Activated gamma-delta T cell treated with anti-CD3 and anti-CD28 coated beads, Interleukin-2, amount 50 U/mL, for 16 hours (primary cell): Measurements from ENCODE around the gene NOX4.
"Not testable (repeated sequence)": the region's sequence is repeated elsewhere in the genome, so short reads cannot be mapped to it uniquely, and the experiment has no call there.

Source experiments
- DNase-seq: peaks from one replicate; pipeline ENCODE4 v3.0.0-alpha.2; 2020; ENCODE audit warnings: low read depth

NOX4 gene

DNA sequence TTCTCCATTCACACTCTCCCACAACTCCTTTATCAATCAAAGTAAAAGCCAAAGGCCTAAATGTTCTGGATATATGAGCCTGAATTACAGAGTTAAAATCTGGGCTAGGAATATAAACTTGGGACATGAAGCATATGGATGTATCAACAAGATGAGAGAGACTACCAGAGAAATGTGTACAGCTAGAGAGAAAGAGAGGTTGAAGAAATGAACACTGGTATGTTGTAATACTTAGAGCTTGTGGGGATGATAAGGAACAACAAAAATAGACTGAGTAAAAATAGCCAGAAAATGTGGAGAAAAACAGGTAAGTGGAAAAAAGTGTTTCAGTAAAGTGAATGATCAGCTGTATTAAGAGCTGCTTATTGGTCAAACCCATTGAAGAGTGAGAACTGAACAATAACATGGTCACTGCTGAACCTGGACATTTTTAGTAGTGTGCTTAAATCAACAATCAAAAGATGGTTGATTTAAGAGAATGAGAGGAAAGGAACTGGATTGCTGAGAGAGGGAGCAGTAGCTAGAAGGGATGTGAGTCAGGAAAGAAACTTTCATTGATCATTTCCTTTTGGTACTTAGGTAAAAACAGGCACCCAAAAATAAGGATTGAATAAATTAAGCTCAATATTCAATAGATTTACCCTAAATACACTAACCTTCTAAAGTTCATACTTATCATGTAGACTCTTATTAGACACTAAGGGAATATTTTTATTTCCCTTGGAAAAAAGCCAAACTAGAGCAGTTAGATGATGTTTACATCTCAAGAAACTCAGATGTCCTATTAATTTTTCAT lies 111.0 kb downstream of the NOX4 start:
- not testable (repeated sequence) for DNase-seq

DNA sequence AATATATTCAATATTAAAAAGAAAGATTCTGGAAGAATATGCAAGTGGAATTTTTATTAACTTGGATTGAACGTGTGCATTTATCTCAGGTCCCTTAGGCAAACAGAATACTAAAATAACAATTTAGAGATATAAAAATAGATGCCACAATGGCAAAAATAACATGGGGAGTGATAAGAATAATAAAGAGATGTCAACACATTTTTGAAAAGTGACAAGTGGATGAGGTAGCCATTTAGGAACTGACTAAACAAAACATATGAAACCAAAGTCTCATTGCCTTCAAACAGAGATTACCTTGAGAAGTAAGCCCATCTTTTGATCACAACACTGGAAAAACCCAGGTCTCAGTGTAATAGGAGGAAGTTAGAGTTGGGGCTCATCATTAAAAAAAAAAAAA lies 112.2 kb downstream of the NOX4 start:
- not testable (repeated sequence) for DNase-seq

DNA sequence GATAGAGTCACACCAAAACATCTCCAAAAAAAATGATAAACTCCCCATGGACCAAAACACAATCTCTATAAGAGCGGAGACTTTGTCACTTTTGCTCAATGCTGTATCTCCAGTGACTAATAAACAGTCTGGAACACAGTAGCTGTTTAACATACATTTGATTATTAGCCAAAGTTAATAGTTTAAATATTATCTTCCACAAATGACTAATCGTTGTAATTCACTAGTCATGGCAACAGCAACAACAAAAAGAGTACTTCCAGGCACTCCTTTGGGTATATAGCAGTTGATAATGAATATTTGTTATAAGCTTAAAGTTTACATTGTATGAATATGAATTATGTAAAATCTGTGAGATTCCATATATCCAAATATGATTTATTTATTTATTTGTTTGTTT lies 121.8 kb downstream of the NOX4 start:
- DNase-seq, result not testable (repeated sequence)

DNA sequence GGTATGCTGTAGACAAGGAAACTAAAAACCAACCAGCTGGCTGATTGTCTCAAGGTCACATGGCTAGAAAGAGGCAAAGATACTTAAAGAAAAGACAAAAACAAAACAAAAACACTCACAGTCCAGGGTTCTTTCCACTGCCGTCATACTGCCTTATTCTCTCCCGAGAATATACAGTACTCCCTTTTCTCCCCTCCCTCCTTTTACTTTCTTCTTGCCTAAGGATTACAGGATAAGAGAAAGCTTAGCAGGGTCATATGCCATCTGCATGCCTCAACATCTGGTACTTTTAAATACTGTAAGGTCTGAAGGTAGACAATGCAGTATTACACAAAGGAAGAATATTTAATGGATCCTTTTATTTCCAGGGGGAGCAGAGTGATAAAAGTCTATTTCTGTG lies 126.3 kb downstream of the NOX4 start:
- DNase-seq, result not testable (repeated sequence)

DNA sequence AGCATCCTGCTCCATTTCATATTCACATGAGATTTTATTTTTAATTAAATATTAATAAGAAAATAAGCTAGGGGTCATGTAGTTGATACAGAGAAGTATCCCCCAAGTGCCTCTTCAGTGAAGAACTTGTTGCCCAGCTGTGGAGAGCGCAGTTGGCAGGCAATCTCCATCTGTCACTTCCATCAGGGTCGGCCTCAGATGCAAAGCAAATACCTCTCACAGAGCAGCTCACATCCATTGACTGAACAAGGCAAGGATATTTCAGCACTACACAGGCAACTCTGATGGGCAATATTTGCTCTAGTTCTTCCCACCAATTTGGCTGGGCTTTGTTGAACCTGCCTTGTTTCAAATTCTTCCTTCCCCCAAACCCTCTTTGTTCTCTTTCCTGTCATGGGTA lies 129.4 kb downstream of the NOX4 start:
- DNase-seq, result no peak

DNA sequence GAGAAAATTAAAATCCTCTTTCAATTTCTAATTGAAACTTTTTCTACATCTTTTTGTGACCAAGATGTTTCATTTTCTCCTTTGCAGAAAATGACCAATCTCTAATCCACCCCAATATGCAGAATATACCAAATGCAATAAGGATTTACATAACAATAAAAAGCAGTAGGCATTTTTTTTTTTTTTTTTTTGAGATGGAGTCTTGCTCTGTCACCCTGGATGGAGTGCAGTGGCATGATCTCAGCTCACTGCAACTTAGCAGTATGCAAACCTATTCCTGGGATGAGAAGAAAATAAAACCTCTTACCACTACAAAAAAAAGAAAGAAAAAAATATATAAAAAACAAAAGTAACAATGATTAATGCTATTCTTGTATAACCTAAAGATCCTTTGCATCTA lies 132.0 kb downstream of the NOX4 start:
- not testable (repeated sequence) for DNase-seq

DNA sequence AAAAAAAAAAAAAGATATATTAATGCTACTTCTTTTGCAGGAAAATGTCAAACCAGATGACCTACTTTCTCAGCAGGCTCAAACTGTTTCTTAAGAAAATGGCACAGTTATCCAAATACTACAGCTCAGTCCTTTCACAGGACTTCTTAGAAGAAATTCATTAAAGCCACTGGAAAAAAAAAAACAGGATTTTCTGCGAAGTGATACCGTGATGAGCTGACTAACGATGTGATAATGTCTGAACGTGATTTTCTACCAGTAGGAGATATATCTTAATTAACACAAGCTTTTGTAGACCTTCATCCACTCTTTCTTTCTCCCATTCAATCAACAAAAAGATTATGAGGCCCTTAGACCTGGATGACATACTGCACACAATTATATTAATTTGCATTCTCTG lies 132.4 kb downstream of the NOX4 start:
- DNase-seq, result no peak

DNA sequence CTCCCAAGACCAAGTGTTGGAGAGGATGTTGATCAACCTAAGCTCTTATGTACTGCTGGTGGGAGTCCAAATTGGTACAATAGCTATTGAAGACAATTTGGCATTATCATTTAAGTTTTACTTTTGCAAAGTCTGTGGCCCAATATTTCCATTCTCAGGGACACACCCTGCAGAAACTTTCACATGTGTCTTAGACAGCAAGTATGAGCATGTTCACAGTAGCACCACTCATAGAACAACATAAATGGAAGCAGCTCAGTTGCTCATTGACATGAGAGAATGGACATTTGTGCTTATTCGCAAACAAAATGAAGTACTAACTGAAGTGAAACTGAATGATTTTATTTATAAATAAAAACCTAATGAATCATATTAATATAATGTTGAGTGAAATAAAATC lies 135.5 kb downstream of the NOX4 start:
- no peak for DNase-seq

DNA sequence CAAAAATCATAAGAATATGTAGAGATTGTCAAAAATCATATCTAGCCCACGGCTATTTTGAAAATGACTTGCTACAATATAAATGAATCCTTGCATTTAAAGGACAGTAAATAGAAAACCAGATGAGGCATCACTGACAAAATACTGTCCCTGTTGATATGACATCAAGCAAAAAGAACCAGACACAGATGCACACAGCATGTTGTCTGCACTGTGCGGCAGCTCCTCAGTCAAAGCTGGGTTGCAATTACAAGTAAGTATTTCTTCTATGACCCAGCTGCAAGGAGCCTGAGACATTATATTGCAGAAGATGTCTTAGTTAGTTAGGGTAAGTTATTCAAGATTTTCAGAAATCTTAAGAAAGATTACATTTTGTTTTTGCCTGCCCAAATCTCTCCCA lies 136.7 kb downstream of the NOX4 start:
- not testable (repeated sequence) for DNase-seq

DNA sequence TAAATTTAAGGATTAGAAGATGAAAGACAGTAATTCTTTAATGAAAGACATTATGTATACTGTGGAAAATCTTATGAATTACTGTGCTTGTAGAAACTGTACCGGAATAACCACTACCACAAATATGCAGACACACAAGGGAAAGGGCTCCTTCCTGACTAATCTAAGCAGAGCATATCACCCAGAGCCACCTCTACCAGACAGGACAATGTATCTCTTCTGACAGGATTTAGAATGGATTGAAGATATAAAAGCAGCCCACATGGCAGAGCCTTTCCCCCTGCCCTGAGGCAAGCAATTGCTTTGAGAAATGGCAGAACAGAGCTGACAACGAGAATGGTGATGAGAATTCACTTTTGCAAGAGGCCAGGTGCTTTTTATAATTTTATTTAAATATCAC lies 144.1 kb downstream of the NOX4 start:
- no peak for DNase-seq

DNA sequence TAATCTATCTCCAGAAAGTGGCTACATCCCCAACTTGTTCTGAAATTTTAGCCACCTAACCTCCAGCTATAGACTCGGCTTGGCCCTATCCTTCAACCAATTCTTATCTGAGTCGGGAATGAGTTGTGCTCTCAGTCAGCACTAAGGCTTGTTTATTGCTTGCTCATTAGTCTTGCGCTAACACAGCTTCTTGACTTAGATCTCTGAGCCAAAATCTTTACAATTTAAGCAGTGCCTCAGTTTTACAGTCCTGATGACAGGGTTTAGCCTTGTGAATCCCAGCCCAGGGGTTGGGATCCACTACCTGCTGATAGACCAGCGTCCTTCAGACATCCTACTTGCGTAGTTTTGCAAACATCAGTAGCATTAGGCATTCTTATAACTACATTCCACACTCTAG lies 144.6 kb downstream of the NOX4 start:
- DNase-seq, result no peak

DNA sequence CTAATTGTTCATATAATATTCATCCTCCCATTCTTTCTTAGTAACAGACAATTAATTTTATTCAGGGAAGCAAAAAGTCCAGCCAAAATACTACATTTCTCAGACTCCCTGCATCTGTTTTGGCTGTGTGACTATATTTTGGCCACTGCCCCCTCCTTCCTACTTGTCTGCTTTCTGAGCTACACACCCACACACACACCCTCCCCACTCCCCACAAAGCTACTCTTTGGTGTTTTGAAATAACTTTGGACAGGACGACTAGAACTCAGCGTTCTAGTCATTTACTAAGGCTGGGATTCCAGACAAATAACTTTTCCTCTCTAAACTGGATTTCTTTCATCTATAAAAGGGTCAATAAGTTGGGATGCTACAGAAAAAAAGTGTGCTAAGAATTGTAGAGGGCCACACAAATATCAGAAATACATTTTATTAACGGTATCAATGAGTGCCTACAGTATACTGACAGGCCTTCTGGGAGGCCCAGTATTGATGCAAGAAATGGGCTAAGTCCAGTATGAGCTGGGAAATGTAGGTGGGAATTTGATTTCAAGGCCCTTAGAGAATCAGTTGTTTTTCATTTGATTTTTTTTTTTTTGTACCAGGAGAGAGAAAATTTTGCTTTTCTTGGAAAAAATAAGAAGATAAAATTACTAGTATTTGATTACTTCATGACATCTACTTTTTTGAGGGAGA lies 148.1 kb downstream of the NOX4 start:
- not testable (repeated sequence) for DNase-seq

DNA sequence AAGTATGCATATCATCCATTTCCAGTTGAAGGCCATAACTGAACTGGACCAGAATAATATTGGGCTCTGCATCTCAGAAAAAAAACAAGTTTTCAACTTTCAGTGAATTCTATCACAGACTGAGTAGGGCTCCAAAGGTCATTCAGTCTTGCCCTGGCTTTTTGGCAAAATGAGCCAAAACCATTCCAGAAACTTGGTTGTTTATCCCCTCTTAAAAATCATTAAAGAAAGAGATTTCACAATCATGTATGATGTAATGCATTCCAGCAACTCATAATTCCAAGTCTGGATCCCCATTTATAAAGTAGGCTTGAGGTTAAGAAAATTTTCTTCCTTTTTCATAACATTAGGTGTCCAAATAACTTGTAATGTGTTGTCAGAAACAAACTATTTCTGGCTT lies 150.7 kb downstream of the NOX4 start:
- DNase-seq, result not testable (repeated sequence)

DNA sequence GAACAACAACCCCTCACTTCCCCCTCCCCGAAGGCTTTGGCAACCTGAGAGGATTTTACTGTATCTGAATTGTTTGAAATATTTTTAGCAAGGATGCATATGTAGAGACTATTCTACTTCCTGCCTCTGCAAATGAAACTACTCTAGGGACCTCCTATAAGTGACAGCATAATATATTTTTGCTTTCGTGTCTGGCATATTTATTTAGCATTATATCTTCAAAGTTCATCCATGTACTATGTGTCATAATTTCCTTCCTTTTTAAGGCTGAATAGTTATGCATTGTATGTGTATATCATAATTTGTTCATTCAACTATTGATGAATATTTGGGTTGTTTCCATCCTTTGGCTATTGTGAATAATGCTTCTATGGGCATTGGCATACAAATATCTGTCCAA lies 153.1 kb downstream of the NOX4 start:
- DNase-seq, result not testable (repeated sequence)

DNA sequence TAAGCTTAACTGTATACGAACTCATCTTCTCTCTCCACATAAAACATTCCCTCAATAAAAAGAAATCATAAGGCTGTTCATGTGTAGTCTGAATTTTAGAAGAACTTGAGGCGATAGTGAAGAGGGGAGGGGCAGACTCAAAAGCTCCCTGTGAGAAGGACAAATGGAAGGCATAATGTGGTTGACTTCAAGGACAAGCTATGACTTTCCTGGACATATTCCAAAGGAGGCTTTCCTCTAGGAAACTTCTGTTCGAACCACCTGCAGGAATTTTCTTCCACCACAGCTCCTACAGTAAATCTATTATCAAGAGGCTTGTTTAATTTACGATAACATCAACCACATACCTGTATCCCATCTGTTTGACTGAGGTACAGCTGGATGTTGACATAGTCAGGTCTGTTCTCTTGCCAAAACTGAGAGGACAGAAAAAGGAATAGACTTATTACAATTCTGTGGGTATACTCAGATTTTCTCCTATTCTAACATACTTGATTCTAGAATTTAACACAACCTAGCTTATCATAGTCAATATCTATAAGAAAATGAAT lies 154.0 kb downstream of the NOX4 start:
- DNase-seq, result not testable (repeated sequence)

DNA sequence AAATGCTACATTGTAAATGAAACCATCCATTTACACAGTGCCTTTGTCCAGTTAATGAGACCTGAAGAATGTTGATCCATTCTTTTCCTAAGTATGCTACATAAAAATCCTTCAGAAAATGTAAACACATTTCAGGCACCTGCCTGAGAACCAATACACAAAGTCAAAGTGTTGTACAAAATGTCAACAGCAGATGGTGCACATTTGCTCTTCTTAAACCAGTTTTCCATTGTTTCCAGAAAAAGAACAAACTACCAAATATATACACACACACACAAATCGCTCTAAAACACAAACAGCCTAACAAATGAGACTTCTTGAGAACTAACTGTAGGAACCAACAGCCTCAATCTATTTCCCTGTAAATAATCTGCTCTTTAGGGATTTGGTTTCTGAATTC lies 157.5 kb downstream of the NOX4 start:
- not testable (repeated sequence) for DNase-seq

DNA sequence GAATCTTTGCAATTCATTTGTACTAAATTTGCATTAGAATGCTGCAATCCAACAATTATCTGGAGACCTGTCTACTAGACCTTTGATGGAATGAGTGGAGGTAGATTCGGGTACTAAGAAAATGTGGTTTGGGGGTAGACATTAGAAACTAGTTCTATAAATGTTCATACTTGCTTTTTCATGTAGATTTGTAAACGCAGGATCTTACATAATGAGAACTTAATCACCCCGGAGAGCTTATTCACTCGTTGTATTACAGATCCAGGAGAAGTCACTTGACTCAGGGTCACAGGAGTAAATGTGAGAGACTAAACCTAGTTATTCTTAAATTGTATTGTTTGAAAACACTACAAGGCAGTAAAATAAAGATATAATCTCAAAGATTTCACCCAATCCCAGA lies 159.2 kb downstream of the NOX4 start:
- DNase-seq, result not testable (repeated sequence)

DNA sequence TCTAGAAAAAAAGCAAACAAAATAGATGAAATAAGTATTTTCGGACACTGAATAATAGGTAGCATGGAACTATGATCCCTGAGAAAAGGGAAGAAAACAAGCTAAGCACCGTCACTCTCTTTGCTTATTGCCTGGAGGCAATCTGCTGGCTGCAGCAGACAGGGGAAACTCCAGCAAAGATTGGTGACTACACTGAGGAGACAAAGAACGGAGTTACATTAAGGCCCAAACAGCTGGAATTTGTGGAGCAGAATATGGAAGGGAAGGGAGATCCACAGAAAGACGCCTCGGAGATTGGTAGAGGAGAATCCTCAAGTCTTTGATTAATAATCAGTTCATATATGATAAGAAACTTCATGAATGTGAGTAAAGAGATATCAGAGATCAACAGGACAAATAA lies 163.3 kb downstream of the NOX4 start:
- DNase-seq, result no peak

DNA sequence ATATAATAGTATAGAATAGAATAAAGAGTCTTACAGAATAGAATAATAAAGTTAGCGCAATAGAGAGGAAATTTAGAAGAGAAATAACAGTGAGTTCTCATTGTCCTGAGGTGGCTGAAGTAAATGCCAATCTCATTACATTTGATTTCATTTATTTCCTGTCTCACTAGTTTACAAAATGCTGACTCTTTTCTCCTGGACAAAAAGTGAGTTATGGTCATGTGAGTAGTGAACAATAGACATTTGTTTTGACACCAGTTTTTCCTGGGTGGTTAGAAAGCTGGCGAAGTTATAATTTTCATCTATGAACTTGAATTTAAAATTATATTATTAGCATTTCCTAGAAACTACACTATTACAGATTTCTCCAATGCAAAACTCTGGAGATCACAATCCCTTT lies 169.8 kb downstream of the NOX4 start:
- no peak for DNase-seq

DNA sequence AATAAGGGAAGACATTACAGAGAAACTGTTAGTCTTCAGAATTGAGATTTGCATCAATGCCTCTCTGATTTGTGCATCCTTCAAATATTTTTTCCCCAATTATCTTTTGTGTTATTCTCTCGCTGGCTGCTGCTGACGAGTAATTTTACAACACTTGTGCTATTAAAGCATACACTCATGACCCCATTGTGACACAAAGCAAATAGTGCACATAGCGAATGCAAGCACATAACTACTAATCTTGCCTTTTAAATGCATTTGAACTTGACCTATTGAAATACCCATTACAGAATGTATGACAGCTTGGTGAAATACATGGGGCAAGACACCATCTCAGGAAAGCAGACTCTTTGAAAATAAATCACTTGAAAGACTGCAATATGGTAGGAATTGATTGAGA lies 180.6 kb downstream of the NOX4 start:
- DNase-seq, result not testable (repeated sequence)

DNA sequence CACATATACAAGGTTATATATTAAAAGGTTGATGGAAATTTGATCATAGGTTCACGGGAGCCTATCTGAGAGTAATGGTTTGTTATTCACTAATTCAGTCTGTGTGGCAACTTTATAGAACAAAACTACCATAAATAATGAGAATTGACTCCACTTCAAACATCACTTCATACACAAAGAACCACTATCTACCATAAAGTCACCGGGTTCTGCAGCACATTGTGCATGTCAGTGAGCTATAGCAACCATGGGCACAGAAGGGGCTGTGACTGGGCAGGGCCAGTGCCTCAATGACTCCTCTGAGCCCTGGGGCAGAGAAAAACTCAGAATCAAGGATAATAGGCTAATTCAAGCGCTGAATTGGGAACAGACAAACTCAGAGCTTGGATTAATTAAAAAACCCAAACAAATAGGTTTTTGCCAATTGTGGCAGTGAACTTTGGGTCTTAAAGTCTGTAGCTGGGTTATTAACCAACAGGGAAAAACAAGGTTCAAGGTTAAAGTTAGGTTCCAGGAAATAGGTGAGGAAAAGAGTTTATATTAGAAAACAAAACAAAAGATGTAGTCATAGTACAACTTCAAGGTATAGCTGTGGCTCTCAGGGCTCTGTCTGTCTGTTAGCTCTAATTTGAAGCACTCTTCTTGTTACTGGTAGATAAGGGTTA lies 181.7 kb downstream of the NOX4 start:
- not testable (repeated sequence) for DNase-seq

DNA sequence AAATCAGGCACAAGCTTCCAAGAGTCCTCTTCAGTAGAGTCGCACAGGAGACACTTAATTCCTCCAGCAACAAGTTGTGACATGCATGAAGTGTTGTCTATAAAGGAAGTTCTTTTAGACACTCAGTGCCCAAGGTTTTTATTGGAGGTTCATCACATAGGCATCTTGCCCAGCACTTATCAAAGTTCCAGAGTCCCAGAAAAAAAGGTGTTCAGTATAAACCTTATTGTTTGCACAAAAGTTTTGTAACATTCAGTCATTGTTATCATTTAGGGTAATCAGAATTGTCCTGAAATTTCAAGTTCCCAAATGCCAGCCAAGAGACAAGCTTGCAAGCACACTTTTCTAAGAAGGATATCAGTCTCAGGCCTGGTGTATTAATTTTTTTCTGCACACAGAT lies 182.9 kb downstream of the NOX4 start:
- not testable (repeated sequence) for DNase-seq

DNA sequence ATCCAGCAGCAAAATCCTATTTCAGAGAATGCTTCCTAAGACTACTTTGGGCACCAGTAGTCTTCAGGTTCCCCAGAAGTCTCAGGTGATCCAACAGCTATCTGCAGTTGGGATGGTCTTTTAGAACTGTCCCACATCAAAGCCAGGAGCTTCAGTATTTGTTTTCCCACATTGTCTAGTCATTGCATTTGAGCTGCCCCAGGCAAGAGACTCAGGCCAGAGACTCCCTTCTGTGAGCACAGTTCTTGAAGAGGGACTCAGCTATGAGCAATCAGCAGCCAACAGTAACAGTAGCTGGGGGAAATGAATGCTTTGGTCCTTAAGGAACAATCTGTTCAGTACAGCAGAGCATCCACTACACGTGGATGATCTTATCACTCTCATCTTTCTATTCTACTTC lies 188.1 kb downstream of the NOX4 start:
- DNase-seq, result not testable (repeated sequence)
